RWPE2 (cell line): Measurements from ENCODE around the gene PMEPA1.

Source experiments
- ATAC-seq: fragments of 200-7000 bp; cut with Tn5 transposase; 3 replicates; pipeline ENCODE4 v1.9.1; 2021; ENCODE audit warnings: low read depth
- DNase-seq: peaks from one replicate; pipeline ENCODE4 v3.0.0-alpha.2; 2020; ENCODE audit warnings: low spot score
- H3K27ac ChIP-seq: fragments of 450-650 bp; 2 replicates; pipeline ENCODE4 v1.5.1; 2017; ENCODE audit warnings: mild to moderate bottlenecking; ENCODE audit not compliant: poor library complexity, severe bottlenecking
- H3K27me3 ChIP-seq: fragments of 250-450 bp; sonication (Bioruptor Pico); 2 replicates; pipeline ENCODE4 v1.5.1; 2021; ENCODE audit warnings: mild to moderate bottlenecking, moderate library complexity; ENCODE audit not compliant: insufficient read depth, poor library complexity, severe bottlenecking
- H3K36me3 ChIP-seq: fragments of 250-450 bp; sonication (Bioruptor Pico); 2 replicates; pipeline ENCODE4 v1.5.1; 2020; ENCODE audit warnings: low read depth, mild to moderate bottlenecking, moderate library complexity
- H3K4me1 ChIP-seq: fragments of 250-450 bp; sonication (Bioruptor Pico); 2 replicates; pipeline ENCODE4 v1.5.1; 2021; ENCODE audit warnings: mild to moderate bottlenecking, moderate library complexity; ENCODE audit not compliant: insufficient read depth, poor library complexity, severe bottlenecking
- H3K4me3 ChIP-seq: fragments of 250-450 bp; sonication (Bioruptor Pico); 2 replicates; pipeline ENCODE4 v1.5.1; 2021; ENCODE audit warnings: mild to moderate bottlenecking, moderate library complexity; ENCODE audit not compliant: severe bottlenecking
- H3K9me3 ChIP-seq: fragments of 250-450 bp; sonication (Bioruptor Pico); 2 replicates; pipeline ENCODE4 v1.5.1; 2021; ENCODE audit warnings: mild to moderate bottlenecking, moderate library complexity; ENCODE audit not compliant: severe bottlenecking
- CTCF ChIP-seq: fragments of 450-650 bp; IDR thresholded peaks from one replicate; pipeline ENCODE4 v1.5.1; 2017; ENCODE audit warnings: mild to moderate bottlenecking, moderate library complexity; ENCODE audit not compliant: poor library complexity, severe bottlenecking

PMEPA1 gene

GRCh38 chr20:57614490-57615444, 95.0 kb downstream of the PMEPA1 start:
- H3K9me3 ChIP-seq: no peaks in the 10 kb centered on the region
- no peak overlapping the region for H3K4me3 ChIP-seq
- peaks cover under 1% of the 10 kb centered on the region for H3K27me3 ChIP-seq
- DNase-seq (peak; percentile 76), ATAC-seq (no peak)
- H3K36me3 ChIP-seq: no peaks in the 10 kb centered on the region
- H3K4me1 ChIP-seq: peaks cover 10% of the 10 kb centered on the region
- no peak overlapping the region for H3K27ac ChIP-seq
- TF ChIP-seq CTCF: no peak

DNA sequence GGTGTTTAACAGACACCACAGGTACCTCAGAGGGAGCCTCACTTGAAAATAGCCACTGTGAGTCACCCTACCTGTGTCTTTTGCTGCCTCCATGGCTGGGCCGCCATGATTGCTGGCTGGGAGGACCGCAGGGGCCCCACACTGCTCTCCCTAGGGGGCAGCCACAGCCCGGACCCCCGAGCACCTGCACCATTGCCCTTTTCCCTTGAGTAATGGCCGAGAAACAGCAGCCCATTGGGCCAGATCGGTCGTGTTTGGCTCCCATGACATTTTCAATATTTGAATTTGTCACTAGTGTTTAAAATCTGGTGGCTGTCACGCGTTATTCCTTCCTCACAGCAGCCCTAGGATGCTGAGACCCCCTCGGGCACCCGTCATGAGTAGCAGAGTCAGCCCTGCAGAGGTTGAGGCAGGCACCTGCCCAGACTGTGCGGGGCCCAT, 96.3 kb downstream of the PMEPA1 start:
- no peak overlapping the region for H3K4me3 ChIP-seq
- no peak for ATAC-seq
- peaks cover 6% of the 10 kb centered on the region for H3K27me3 ChIP-seq
- H3K4me1 ChIP-seq: peaks cover 9% of the 10 kb centered on the region
- DNase-seq: peak; percentile 75
- H3K36me3 ChIP-seq: no peaks in the 10 kb centered on the region
- TF ChIP-seq CTCF: no peak
- no peak overlapping the region for H3K27ac ChIP-seq
- no peaks in the 10 kb centered on the region for H3K9me3 ChIP-seq

DNA sequence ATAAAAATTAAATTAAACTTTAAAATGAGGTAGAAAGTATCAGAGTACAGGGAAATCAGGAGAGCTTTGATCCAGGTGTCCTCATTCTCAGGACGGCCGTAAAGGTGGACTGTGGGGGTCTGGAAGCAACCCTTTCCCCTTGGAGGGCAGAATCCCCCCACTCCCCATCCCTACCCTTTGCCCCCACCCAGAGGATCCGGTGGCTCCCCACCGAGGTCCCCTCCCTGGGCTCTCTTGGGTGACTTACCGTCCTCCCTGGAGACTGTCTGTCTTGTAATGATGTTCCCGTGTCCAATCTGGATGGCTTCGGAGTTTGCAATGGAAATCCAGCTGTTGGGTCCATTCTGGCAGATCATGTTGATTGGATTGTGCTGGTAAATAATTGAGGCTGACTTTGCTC, 96.9 kb downstream of the PMEPA1 start:
- H3K9me3 ChIP-seq: no peaks in the 10 kb centered on the region
- no peak overlapping the region for H3K4me3 ChIP-seq
- no peak for TF ChIP-seq CTCF
- H3K27me3 ChIP-seq: peaks cover 6% of the 10 kb centered on the region
- no peak overlapping the region for H3K27ac ChIP-seq
- H3K4me1 ChIP-seq: peaks cover 3% of the 10 kb centered on the region
- DNase-seq (peak; percentile 64), ATAC-seq (no peak)
- no peaks in the 10 kb centered on the region for H3K36me3 ChIP-seq

GRCh38 chr20:57612436-57612835, 97.4 kb downstream of the PMEPA1 start:
- TF ChIP-seq CTCF: no peak
- peaks cover 10% of the 10 kb centered on the region for H3K27me3 ChIP-seq
- H3K9me3 ChIP-seq: no peaks in the 10 kb centered on the region
- H3K27ac ChIP-seq: no peak overlapping the region
- H3K4me3 ChIP-seq: no peak overlapping the region
- no peaks in the 10 kb centered on the region for H3K36me3 ChIP-seq
- DNase-seq (peak; percentile 67), ATAC-seq (no peak)
- H3K4me1 ChIP-seq: no peaks in the 10 kb centered on the region
